DND-41 (cell line): ENCODE data around the gene PPP2R2B.

Source experiments
- EZH2 ChIP-seq: IDR thresholded peaks from 3 replicates; pipeline ENCODE4 v1.6.1; 2012; ENCODE audit warnings: borderline replicate concordance, low read depth, mild to moderate bottlenecking, moderate library complexity, low read length, inconsistent platforms; ENCODE audit not compliant: severe bottlenecking
- TF ChIP-seq, protein P1 (sequence below): IDR thresholded peaks from 2 replicates; pipeline ENCODE4 v1.5.1; 2012; ENCODE audit warnings: borderline replicate concordance, low read length, moderate library complexity, mild to moderate bottlenecking; ENCODE audit not compliant: poor library complexity, severe bottlenecking; ENCODE audit errors: extremely low read depth

DNA sequence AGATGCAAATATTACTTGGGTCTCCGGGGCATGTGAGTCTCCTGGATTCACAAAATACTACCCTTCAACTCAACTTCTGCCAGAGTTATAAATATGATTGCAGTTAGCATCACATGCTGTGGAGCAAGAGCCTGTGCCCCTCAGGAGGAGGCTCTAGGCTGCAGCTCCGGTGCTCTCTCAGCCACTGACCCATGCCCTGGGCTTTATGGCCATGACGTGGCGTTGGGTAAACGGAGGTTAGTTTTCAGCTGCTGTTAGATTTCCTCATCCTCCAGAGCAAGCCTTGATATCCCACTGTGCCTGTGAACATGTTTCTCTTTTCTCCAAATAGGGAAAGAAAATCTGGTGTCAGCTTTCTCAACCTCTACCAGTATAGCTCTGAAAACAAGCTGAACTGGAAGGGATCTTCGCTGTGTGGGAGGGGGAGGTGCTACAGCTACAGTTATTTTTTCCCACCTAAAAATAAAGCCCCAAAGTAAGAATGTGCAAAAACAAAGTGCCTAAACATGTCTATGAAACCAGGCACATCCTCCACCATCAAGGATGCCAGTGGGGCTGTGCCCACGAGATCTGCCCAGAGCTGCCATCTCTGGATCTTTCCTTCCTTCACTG is 238.2 kb downstream of the PPP2R2B start:
- TF ChIP-seq, protein P1, sequence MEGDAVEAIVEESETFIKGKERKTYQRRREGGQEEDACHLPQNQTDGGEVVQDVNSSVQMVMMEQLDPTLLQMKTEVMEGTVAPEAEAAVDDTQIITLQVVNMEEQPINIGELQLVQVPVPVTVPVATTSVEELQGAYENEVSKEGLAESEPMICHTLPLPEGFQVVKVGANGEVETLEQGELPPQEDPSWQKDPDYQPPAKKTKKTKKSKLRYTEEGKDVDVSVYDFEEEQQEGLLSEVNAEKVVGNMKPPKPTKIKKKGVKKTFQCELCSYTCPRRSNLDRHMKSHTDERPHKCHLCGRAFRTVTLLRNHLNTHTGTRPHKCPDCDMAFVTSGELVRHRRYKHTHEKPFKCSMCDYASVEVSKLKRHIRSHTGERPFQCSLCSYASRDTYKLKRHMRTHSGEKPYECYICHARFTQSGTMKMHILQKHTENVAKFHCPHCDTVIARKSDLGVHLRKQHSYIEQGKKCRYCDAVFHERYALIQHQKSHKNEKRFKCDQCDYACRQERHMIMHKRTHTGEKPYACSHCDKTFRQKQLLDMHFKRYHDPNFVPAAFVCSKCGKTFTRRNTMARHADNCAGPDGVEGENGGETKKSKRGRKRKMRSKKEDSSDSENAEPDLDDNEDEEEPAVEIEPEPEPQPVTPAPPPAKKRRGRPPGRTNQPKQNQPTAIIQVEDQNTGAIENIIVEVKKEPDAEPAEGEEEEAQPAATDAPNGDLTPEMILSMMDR, result no peak
- no peak for TF ChIP-seq EZH2
